Glomerular visceral epithelial cell (primary cell): ENCODE results near the gene AKIRIN2.
A peak's percentile ranks its signal among the peaks of the same experiment; 100 is the strongest.
"Not testable (repeated sequence)": the region's sequence is repeated elsewhere in the genome, so short reads cannot be mapped to it uniquely, and the experiment has no call there.

Experiments used
- DNase-seq: peaks from one replicate; pipeline ENCODE4 v3.0.0-alpha.2; 2016; ENCODE audit errors: extremely low spot score

The AKIRIN2 gene

GRCh38 chr6:87687893-87688292 lies 14.1 kb downstream of the AKIRIN2 start:
- DNase-seq = not testable (repeated sequence)

DNA sequence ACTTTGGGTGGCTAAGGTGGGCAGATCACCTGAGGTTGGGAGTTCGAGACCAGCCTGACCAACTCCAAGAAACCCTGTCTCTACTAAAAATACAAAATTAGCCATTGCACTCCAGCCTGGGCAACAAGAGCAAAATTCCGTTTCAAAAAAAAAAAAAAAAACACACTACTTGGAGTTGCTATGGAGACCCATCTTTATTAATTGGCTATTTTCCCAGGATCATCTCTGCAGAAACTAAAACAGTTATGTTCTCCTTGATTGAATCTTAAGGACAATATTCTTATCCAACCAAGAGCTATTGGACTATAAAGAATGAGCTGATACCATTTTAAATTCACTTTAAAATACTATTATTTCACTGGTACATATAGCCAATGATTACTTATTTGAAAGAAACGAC lies 14.7 kb downstream of the AKIRIN2 start:
- DNase-seq = no peak

GRCh38 chr6:87686636-87687205 lies 15.3 kb downstream of the AKIRIN2 start:
- not testable (repeated sequence) for DNase-seq

- DNase-seq = no peak
Measured at GRCh38 chr6:87684895-87685654, 17.0 kb downstream of the AKIRIN2 start.

- no peak for DNase-seq
Measured at GRCh38 chr6:87683890-87684289, 18.1 kb downstream of the AKIRIN2 start.

- DNase-seq = no peak
Measured at GRCh38 chr6:87682310-87682709, 19.7 kb downstream of the AKIRIN2 start.

GRCh38 chr6:87675004-87675681 lies 26.9 kb downstream of the AKIRIN2 start:
- DNase-seq = no peak

DNA sequence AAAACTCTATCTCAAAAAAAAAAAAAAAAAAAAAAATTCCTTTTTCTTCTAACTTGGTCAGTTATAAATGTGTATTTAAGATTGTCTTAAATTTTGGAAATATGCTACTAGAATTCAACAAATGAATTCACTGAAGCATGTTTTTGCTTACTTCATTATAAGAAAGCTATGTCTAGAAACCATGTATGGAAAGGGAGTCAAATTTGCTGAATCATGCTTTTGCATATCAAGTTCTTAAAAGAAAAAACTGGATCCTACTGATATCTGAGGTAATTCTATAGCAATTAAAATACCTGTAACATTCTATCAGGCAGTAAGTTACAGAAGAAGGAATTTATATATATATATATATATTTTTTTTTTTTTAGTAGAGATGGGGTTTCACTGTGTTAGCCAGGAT lies 27.7 kb downstream of the AKIRIN2 start:
- DNase-seq = no peak

GRCh38 chr6:87673237-87673636 lies 28.8 kb downstream of the AKIRIN2 start:
- DNase-seq = no peak

- DNase-seq = no peak
Measured at GRCh38 chr6:87672641-87673040, 29.4 kb downstream of the AKIRIN2 start.

DNA sequence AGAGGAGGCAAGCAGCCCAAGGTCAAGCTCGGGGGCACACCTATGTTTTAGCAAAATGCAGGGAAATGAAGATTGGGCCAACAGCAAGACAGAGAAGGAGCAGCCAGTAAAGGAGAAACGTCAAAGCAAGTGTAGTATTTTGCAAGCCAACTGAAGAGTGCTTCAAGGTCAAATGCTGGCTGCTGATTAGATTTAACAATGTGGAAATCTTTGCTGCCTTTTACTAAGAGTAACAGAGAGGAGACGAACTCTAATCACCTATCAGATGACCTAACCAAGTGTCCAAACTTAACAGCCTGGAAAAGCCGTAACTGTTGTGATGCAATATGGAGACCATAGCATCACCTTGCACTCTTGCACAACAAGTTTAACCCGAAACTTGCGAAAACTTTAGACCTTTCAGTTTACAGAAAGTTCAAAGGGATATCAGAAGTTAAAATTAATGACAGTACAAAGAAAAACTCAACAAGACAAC lies 30.4 kb downstream of the AKIRIN2 start:
- no peak for DNase-seq

- DNase-seq = peak; percentile 60
Measured at GRCh38 chr6:87670707-87671106, 31.3 kb downstream of the AKIRIN2 start.

GRCh38 chr6:87669051-87669450 lies 33.0 kb downstream of the AKIRIN2 start:
- DNase-seq = no peak

DNA sequence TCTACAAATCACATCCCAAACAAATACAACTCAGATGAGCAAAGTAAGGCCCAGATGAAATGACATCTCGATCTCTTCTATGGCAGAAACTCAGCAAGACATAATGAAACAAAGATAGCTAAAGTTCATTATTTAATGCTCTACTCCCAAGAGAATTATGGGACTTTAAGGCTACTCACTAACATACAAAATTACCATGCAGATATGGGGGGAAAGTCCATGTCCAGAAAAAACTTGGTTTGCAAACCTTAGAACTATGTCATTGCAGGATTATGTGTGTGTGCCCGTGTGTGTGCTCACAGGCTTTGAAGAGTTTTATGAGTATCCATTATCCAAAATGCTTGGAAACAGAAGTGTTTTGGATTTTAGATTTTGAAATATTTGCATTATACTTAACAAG lies 34.0 kb downstream of the AKIRIN2 start:
- DNase-seq = no peak

- DNase-seq = no peak
Measured at GRCh38 chr6:87667032-87667431, 35.0 kb downstream of the AKIRIN2 start.

- DNase-seq = no peak
Measured at GRCh38 chr6:87664921-87665485, 37.0 kb downstream of the AKIRIN2 start.

GRCh38 chr6:87663434-87663833 lies 38.6 kb downstream of the AKIRIN2 start:
- DNase-seq = no peak

GRCh38 chr6:87661503-87661902 lies 40.5 kb downstream of the AKIRIN2 start:
- no peak for DNase-seq

DNA sequence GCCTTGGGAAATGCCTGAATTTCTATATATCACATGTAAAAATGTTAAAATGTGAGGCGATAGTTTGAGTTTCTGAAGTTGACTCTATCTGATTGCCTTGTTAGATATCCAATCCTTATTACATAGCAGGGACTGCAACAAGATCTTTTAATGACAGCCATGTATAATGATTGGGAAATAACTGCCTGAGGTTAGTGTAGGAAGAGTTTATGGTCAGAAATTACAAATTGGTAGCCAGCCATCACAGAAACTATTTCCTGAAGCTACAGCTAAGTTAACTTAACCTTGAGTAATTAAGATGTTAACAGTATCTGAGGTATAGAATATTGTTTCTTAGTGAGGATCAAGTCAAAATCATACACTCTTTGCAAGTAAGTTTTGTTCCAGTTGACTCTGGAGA lies 41.0 kb downstream of the AKIRIN2 start:
- no peak for DNase-seq

GRCh38 chr6:87660226-87660911 lies 41.7 kb downstream of the AKIRIN2 start:
- peak; percentile 34 for DNase-seq

DNA sequence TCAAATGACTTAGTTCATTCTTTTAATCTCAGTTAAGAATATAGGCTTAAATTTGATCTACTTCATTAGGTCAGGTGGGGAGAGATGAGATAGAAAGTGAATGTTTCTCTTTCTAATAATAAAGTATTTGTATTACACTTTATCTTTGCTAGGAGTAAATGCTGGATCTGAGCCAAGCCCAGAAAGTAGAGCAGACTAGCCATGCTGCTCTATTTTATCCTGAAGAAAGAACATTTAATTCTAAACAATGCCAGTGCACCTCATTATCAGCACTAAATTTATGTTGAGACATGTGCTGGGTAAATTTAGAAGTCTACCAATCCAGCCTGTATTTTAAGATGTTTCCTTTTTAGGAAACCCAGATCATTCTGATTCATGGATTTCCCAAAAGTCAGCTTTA lies 43.5 kb downstream of the AKIRIN2 start:
- no peak for DNase-seq

DNA sequence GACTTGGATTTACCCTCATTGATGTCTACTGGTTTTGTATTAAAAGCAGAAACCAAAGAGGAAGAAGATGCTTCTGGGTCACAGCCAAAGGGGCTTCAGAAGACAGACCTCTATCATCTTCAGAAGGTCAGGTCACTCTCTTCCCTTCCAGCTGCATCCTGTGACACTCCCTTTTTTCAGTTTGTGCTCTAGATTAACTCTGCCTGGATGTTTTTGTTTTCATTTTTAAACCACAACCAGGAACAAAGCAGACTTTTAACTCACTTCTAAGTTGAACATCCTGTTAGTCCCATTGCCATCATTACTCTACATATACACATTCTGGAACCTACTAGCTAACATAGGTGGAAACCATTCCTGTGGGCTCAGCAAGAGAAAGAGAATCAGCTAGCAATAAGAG lies 45.2 kb downstream of the AKIRIN2 start:
- no peak for DNase-seq
